ENCODE results near the gene IL17C.

IL17C gene

GRCh38 chr16:88653101-88653500 is 14.7 kb downstream of the IL17C start:
- TF ChIP-seq, protein P1, sequence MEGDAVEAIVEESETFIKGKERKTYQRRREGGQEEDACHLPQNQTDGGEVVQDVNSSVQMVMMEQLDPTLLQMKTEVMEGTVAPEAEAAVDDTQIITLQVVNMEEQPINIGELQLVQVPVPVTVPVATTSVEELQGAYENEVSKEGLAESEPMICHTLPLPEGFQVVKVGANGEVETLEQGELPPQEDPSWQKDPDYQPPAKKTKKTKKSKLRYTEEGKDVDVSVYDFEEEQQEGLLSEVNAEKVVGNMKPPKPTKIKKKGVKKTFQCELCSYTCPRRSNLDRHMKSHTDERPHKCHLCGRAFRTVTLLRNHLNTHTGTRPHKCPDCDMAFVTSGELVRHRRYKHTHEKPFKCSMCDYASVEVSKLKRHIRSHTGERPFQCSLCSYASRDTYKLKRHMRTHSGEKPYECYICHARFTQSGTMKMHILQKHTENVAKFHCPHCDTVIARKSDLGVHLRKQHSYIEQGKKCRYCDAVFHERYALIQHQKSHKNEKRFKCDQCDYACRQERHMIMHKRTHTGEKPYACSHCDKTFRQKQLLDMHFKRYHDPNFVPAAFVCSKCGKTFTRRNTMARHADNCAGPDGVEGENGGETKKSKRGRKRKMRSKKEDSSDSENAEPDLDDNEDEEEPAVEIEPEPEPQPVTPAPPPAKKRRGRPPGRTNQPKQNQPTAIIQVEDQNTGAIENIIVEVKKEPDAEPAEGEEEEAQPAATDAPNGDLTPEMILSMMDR (IDR thresholded peaks at IDR 0.05; ENCODE audit: extremely low read depth, missing control alignments): no peak
- no peak for DNase-seq (ENCODE audit: low spot score)

GRCh38 chr16:88653596-88654362 is 15.4 kb downstream of the IL17C start:
- TF ChIP-seq, protein P1 (IDR thresholded peaks at IDR 0.05; ENCODE audit: extremely low read depth, missing control alignments): no peak
- DNase-seq (ENCODE audit: low spot score): no peak

DNA sequence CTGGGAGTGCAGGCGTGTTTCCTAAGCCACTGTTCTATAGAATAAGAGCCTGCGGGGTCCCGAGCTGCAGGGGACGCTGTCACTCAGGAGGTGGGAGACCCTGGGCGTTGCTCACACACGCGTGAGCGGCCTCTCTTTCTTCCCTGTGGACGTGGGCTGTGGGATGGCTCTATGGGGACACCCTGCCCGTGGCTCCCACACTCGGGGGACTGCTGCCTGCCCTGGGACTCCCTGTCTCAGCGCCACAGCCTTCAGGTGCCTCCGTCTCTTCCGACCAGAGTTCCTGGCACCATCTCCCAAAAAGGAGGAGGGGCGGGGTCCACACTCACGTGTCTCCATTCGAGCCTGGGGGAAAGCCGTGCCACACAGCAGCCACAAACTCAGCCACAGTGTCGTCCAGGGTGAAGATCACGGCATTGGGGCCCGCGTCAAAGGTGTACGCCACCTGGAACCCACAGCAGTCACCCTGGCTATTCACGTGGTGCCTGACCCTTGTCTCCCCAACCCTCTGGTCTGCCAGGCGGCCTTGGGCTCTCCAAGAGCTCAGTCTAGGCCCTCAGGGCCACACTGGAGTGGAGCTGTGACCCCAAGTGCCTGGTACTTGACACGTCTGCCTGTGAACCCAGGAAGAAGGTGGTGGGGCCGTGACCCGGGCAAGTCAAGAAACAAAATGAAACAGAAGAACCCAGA is 16.1 kb downstream of the IL17C start:
- no peak for DNase-seq (ENCODE audit: low spot score)
- TF ChIP-seq, protein P1 (IDR thresholded peaks at IDR 0.05; ENCODE audit: extremely low read depth, missing control alignments): no peak

DNA sequence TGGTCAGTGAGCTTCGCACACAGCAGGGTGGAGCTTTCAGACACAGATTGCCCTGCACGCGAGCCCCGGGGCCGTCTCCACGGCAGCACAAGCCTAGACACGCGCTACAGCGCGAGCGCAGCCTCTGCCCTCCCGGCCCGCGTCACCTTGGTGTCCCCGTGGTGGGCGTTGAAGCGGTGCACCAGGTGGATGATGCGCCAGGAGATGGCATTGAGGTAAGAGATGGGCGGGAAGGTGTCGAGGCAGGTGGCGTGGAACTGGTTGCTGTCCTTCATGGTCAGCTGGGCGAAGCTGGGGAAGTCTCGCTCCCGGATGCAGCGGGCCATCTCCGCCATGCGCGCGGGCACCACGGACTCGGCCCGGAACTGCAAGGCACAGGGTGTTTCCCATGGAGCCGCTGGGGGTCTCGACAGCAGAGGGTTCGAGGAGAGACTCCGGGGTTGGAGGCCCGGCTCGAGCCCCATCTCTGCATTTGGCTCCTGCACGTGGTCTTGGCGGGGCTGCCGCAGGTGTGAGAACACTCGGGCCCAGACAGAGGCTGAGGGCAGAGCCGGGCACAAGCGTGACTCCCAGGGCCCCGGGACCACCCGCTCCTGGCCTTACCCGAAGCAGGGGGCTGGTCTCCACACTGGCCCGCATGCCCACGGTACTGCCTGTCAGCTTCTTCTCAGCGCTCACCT is 16.8 kb downstream of the IL17C start:
- TF ChIP-seq, protein P1 (IDR thresholded peaks at IDR 0.05; ENCODE audit: extremely low read depth, missing control alignments): no peak
- DNase-seq (ENCODE audit: low spot score): no peak

DNA sequence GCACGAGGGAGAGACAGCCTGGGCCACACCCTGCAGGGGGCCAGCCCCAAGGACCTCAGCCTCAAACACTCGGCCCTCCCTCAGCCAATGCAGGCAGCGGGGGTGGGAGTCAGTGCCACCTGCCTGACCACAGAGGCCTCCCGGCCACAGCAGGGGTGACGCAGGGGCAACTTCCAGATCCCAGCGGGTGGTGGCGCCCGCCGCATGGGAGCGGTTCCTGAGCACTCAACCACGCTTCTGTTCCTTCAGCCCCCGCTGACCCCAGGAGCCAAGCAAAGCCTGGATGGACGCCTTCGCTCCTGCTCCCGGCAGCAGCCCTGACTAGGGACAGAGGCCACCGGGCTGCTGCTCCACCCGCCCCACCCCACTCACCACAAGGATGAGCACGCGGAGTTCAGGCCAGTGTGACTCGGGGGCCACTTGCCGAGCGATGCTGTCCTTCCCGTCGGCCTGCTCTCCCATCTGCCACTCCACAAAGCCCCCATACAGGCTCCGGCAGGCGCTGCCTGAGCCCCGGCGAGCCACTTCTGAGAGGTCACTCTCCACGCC is 17.4 kb downstream of the IL17C start:
- TF ChIP-seq, protein P1 (IDR thresholded peaks at IDR 0.05; ENCODE audit: extremely low read depth, missing control alignments): no peak
- DNase-seq (ENCODE audit: low spot score): no peak

GRCh38 chr16:88656291-88656980 is 18.1 kb downstream of the IL17C start:
- DNase-seq (ENCODE audit: low spot score): no peak
- TF ChIP-seq, protein P1 (IDR thresholded peaks at IDR 0.05; ENCODE audit: extremely low read depth, missing control alignments): no peak
